Ovary (tissue), 9 donors: ENCODE measurements around the gene P4HA1. TPM values are rescaled to one million over a fixed set of nuclear protein-coding genes. Genes with fewer than 3 reads are reported as not detected.

Experiments used
- DNase-seq, 5 donors: peaks; one replicate each; pipeline ENCODE4 v3.0.0-alpha.2; 2019 to 2020
- H3K27ac ChIP-seq, 2 donors: fragments of 200-600 bp; one replicate each; pipeline versions ENCODE4 v1.5.1 to v1.8.0; 2019 to 2022
- H3K27me3 ChIP-seq: fragments of 200-600 bp; one replicate; pipeline ENCODE4 v1.8.0; 2022
- H3K36me3 ChIP-seq: fragments of 200-600 bp; sonication (generic); one replicate; pipeline ENCODE4 v1.5.1; 2019
- H3K4me1 ChIP-seq: one replicate; pipeline ENCODE4 v1.8.1; 2013; ENCODE audit warnings: mild to moderate bottlenecking, moderate library complexity; ENCODE audit not compliant: insufficient read depth
- H3K4me3 ChIP-seq: fragments of 200-600 bp; sonication (generic); one replicate; pipeline ENCODE4 v1.5.1; 2017
- H3K9me3 ChIP-seq, 2 donors: fragments of 200-600 bp in 1 of 2; sonication (generic) in 1 of 2; one replicate each; pipeline versions ENCODE4 v1.5.1 to v1.8.1; 2013 to 2019; ENCODE audit warnings: mild to moderate bottlenecking in 1 of 2, moderate library complexity in 1 of 2
- EP300 ChIP-seq: sonication (generic); formaldehyde crosslinking; IDR thresholded peaks from one replicate; pipeline ENCODE4 v1.6.1; 2017; ENCODE audit warnings: antibody characterized with exemption
- POLR2A ChIP-seq: fragments of 450-650 bp; IDR thresholded peaks from one replicate; pipeline ENCODE4 v1.6.1; 2017; ENCODE audit warnings: antibody characterized with exemption, mild to moderate bottlenecking, moderate library complexity
- WGBS, 3 donors: extraction: QIAGEN DNeasy Blood & Tissue Kit in 1 of 3; methylation state at CpG; one replicate each; pipeline versions ENCODE4 v1.1.5 to v1.1.7; 2013 to 2017; 5-methylcytosine and 5-hydroxymethylcytosine counted together
- intact Hi-C, 4 donors: fragments of 100-400 bp; cut with DNase I; formaldehyde crosslinking; loops; one replicate each; pipeline versions ENCODE4 v1.11.0 to v1.15.1; 2022 to 2023
- polyA plus RNA-seq, 2 donors: library from polyadenylated mRNA; stranded (reverse); fragments of 200-250 nt in 1 of 2; fragments of 350-450 nt in 1 of 2; fragmentation: Illumina TruSeq in 1 of 2; extraction: RNeasy Lipid Tissue Mini Kit (QIAGEN cat#74804) in 1 of 2; gene quantifications; one replicate each; pipeline ENCODE4 v1.2.3, GENCODE V29; 2013 to 2014
- total RNA-seq, 7 donors: library from RNA; depleted of rRNA in 2 of 7; stranded (reverse); fragments of >200 nt in 2 of 7; fragmentation: NEBNext Ultra II Directional in 3 of 7; extraction: Animal tissue kit (Norgen Biotek cat#: 25700) in 3 of 7; gene quantifications; one replicate each; pipeline versions ENCODE4 v1.1.0 to v1.2.4, GENCODE V29; 2016 to 2023
- TF ChIP-seq, protein P1 (sequence below), 3 donors: fragments of 450-650 bp in 2 of 3; fragments of 200-600 bp in 1 of 3; IDR thresholded peaks; one replicate each; pipeline versions ENCODE4 v1.5.1 to v1.8.0; 2016 to 2022; ENCODE audit warnings: antibody characterized with exemption in 3 of 3, mild to moderate bottlenecking in 1 of 3
- donor health status: DM: no; HTN: no; CAD: no; lungs with moderate emphysema.
- donor health status: DM: no; HTN: no; CAD: no.
- donor health status: Bipolar disorder and iron deficiency.
- donor health status: DM: yes; HTN: yes; CAD: no.
- donor health status: DM: no; HTN: no; CAD: no.
- donor health status: DM: yes; HTN: yes; CAD: no.

P4HA1 gene
- total and polyA plus RNA-seq, 9 donors: 20.5 to 74.9 (median 39.7) TPM

- 36 to 59% (median 50%) methylated on average over 1 of the region's 1 CpG for WGBS, 3 donors
- intact Hi-C loops: no loop called here
- Histone ChIP-seq H3K27ac (no peak overlapping the region), H3K9me3 (no peaks in the 10 kb centered on the region), H3K4me3 (no peak overlapping the region), H3K4me1 (no peaks in the 10 kb centered on the region), H3K36me3 (no peaks in the 10 kb centered on the region), H3K27me3 (no peaks in the 10 kb centered on the region)
- TF ChIP-seq, protein P1, sequence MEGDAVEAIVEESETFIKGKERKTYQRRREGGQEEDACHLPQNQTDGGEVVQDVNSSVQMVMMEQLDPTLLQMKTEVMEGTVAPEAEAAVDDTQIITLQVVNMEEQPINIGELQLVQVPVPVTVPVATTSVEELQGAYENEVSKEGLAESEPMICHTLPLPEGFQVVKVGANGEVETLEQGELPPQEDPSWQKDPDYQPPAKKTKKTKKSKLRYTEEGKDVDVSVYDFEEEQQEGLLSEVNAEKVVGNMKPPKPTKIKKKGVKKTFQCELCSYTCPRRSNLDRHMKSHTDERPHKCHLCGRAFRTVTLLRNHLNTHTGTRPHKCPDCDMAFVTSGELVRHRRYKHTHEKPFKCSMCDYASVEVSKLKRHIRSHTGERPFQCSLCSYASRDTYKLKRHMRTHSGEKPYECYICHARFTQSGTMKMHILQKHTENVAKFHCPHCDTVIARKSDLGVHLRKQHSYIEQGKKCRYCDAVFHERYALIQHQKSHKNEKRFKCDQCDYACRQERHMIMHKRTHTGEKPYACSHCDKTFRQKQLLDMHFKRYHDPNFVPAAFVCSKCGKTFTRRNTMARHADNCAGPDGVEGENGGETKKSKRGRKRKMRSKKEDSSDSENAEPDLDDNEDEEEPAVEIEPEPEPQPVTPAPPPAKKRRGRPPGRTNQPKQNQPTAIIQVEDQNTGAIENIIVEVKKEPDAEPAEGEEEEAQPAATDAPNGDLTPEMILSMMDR (IDR thresholded peaks at IDR 0.05): no peak
- no peak for TF ChIP-seq EP300
- TF ChIP-seq POLR2A: no peak
- no peak for DNase-seq
Measured at GRCh38 chr10:73099141-73099540, 2.5 kb upstream of the P4HA1 start.

GRCh38 chr10:73097305-73097670 lies 622 bp upstream of the P4HA1 start:
- Histone ChIP-seq H3K27ac (peak overlapping the region; percentile 97 to 99), H3K4me3 (peak overlapping the region; percentile 49), H3K36me3 (no peaks in the 10 kb centered on the region), H3K9me3 (no peaks in the 10 kb centered on the region), H3K27me3 (no peaks in the 10 kb centered on the region), H3K4me1 (peaks cover 4% of the 10 kb centered on the region)
- no peak for DNase-seq
- intact Hi-C loops: loop anchor here in 1 of 4 donors (2.0 kb wide), 1 partner anchor 62 kb away; no protein-coding TSS in a partner anchor
- TF ChIP-seq, protein P1 (IDR thresholded peaks at IDR 0.05): no peak
- TF ChIP-seq EP300: no peak
- TF ChIP-seq POLR2A: no peak
- 31 to 35% (median 33%) methylated on average over 4 of the region's 4 CpGs for WGBS, 3 donors

DNA sequence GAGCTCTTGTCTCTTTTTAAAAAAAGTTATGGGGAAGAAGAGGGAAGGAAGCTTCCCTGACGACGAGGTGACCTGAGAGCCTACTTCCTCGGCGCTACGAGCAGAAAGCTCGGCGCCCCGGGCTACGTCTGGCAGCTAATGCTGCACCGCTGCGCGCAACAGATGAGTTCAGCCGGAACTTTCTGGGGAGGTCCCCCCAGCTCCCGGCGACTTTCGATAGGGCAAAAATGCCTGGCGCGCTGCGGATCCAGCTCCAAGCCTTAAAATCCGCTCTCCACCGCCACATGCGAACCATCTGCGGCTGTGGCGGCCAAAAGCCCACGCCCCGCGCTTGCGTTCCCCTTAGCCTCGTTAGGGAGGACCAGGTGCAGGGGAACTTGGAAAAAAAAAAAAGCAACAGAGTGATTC lies 621 bp downstream of the P4HA1 start:
- Histone ChIP-seq H3K27ac (peak overlapping the region; percentile 97 to 99), H3K4me3 (peak overlapping the region; percentile 49), H3K27me3 (no peaks in the 10 kb centered on the region), H3K9me3 (no peaks in the 10 kb centered on the region), H3K4me1 (peaks cover 7% of the 10 kb centered on the region), H3K36me3 (no peaks in the 10 kb centered on the region)
- TF ChIP-seq, protein P1 (IDR thresholded peaks at IDR 0.05): no peak
- no peak for TF ChIP-seq EP300
- TF ChIP-seq POLR2A: no peak
- intact Hi-C loops: loop anchor here in 1 of 4 donors (2.0 kb wide), 1 partner anchor 63 kb away; no protein-coding TSS in a partner anchor
- WGBS, 3 donors: 0 to 1% (median 0%) methylated on average over 23 to 29 of the region's 29 CpGs
- peak; percentile 58 to 78 (median 70) for DNase-seq

- Histone ChIP-seq H3K9me3 (no peaks in the 10 kb centered on the region), H3K27me3 (no peaks in the 10 kb centered on the region), H3K4me1 (peaks cover 7% of the 10 kb centered on the region), H3K36me3 (no peaks in the 10 kb centered on the region), H3K4me3 (peak overlapping the region; percentile 49), H3K27ac (peak overlapping the region; percentile 97 to 99)
- 0 to 1% (median 1%) methylated on average over 14 of the region's 14 CpGs for WGBS, 3 donors
- intact Hi-C loops: loop anchor here in 1 of 4 donors (2.0 kb wide), 1 partner anchor 63 kb away; no protein-coding TSS in a partner anchor
- peak; percentile 53 to 77 (median 63) for DNase-seq
- TF ChIP-seq EP300 (no peak), POLR2A (no peak)
- TF ChIP-seq, protein P1 (IDR thresholded peaks at IDR 0.05): no peak
Measured at GRCh38 chr10:73095481-73096021, 1.1 kb downstream of the P4HA1 start.
